ENCODE results near the gene PARN. TPM values are rescaled to one million over a fixed set of nuclear protein-coding genes. Genes with fewer than 3 reads are reported as not detected.
"Not testable (repeated sequence)": the region's sequence is repeated elsewhere in the genome, so short reads cannot be mapped to it uniquely, and the experiment has no call there.

Gene PARN
- polyA plus RNA-seq, 3 donors: 18.4 to 24.4 (median 19.1) TPM

DNA sequence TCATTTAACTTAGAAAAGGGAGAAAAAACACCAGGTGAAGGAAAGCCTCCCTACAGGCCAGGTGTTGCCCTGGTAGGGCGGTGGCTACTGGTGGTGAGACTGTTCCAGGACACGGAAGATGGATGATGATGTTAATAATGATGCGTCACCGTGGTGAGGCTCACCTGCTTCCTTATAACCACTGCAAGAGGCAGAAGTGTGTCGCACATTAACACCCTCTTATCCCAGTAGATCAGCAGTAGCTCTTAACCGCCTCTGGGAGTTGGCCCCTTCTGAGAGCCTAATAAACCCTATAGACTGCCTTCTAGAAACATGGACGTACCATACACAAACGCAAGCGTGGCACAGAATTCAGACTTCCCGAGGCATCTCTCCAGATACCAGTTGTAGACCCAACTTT lies 10.5 kb upstream of the PARN start:
- no peak overlapping the region for H3K4me3 ChIP-seq (replicated peaks in 1 of 3; ENCODE audit: low read depth in 2 of 3, low read length in 3 of 3)
- TF ChIP-seq, protein P1, sequence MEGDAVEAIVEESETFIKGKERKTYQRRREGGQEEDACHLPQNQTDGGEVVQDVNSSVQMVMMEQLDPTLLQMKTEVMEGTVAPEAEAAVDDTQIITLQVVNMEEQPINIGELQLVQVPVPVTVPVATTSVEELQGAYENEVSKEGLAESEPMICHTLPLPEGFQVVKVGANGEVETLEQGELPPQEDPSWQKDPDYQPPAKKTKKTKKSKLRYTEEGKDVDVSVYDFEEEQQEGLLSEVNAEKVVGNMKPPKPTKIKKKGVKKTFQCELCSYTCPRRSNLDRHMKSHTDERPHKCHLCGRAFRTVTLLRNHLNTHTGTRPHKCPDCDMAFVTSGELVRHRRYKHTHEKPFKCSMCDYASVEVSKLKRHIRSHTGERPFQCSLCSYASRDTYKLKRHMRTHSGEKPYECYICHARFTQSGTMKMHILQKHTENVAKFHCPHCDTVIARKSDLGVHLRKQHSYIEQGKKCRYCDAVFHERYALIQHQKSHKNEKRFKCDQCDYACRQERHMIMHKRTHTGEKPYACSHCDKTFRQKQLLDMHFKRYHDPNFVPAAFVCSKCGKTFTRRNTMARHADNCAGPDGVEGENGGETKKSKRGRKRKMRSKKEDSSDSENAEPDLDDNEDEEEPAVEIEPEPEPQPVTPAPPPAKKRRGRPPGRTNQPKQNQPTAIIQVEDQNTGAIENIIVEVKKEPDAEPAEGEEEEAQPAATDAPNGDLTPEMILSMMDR (IDR thresholded peaks at IDR 0.05): no peak
- Mint-ChIP-seq H3K4me1 (peaks cover 6% of the 10 kb centered on the region), H3K36me3 (peaks cover 27 to 69% of the 10 kb centered on the region in 2 donors), H3K9me3 (no peaks in the 10 kb centered on the region), H3K27ac (peak overlapping the region in 4 of 7 donors; percentile 32 to 79 (median 52)), H3K27me3 (ENCODE audit: low read depth in 3 of 3) (no peaks in the 10 kb centered on the region), H3K4me3 (no peak overlapping the region)
- H3K79me2 ChIP-seq (ENCODE audit: insufficient read depth, low read length): peaks cover 92% of the 10 kb centered on the region
- no peaks in the 10 kb centered on the region for H3K4me1 ChIP-seq (ENCODE audit: control insufficient read depth in 1 of 2, insufficient read depth in 2 of 2, low read length in 2 of 2)
- H3K9me3 ChIP-seq (replicated peaks in 1 of 2; ENCODE audit: control insufficient read depth in 1 of 2, insufficient read depth in 1 of 2, low read length in 2 of 2): no peaks in the 10 kb centered on the region
- no peak overlapping the region for H3K4me2 ChIP-seq (replicated peaks; ENCODE audit: extremely low read depth, low read length, poor library complexity, severe bottlenecking)
- no peaks in the 10 kb centered on the region for H3K27me3 ChIP-seq (ENCODE audit: control insufficient read depth in 2 of 2, insufficient read depth in 2 of 2, low read length in 2 of 2)
- H3K9ac ChIP-seq (ENCODE audit: insufficient read depth, low read length, poor library complexity, severe bottlenecking): no peak overlapping the region
- peaks cover 23 to 71% of the 10 kb centered on the region in 2 donors for H3K36me3 ChIP-seq (replicated peaks in 1 of 2; ENCODE audit: control insufficient read depth in 1 of 2, insufficient read depth in 2 of 2, low read length in 2 of 2)
- H3K27ac ChIP-seq (ENCODE audit: low read depth in 1 of 2, low read length in 2 of 2): peak overlapping the region in 1 of 2 donors; percentile 49
- no peak for DNase-seq
- peaks cover 98% of the 10 kb centered on the region for H4K20me1 ChIP-seq (ENCODE audit: insufficient read depth, low read length)
- no peak overlapping the region for H2AFZ ChIP-seq (ENCODE audit: insufficient read depth, low read depth, low read length, poor library complexity, severe bottlenecking)
- WGBS (ENCODE audit: insufficient coverage): 97% methylated on average over 5 of the region's 10 CpGs
- intact Hi-C loops (cut with micrococcal nuclease): no loop called here

DNA sequence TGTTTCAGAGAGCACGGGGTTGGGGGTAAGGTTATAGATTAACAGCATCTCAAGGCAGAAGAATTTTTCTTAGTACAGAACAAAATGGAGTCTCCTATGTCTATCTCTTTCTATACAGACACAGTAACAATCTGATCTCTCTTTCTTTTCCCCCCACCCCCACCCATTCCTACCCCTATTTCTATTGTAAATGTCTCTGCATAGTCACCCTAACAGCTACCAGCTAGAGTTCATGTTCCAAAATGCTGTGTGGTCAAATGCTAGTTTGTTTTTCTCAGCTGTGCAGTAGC lies 6.8 kb upstream of the PARN start:
- Mint-ChIP-seq H3K36me3 (peaks cover 15 to 48% of the 10 kb centered on the region in 2 donors), H3K4me1 (peaks cover 28% of the 10 kb centered on the region)
- not testable (repeated sequence) for H3K9me3 ChIP-seq (replicated peaks in 1 of 2; ENCODE audit: control insufficient read depth in 1 of 2, insufficient read depth in 1 of 2, low read length in 2 of 2); DNase-seq; H3K4me3 Mint-ChIP-seq; H2AFZ ChIP-seq (ENCODE audit: insufficient read depth, low read depth, low read length, poor library complexity, severe bottlenecking); H3K27me3 Mint-ChIP-seq (ENCODE audit: low read depth in 3 of 3); H3K27me3 ChIP-seq (ENCODE audit: control insufficient read depth in 2 of 2, insufficient read depth in 2 of 2, low read length in 2 of 2); H3K4me3 ChIP-seq (replicated peaks in 1 of 3; ENCODE audit: low read depth in 2 of 3, low read length in 3 of 3); H3K9me3 Mint-ChIP-seq; H3K27ac Mint-ChIP-seq; H3K9ac ChIP-seq (ENCODE audit: insufficient read depth, low read length, poor library complexity, severe bottlenecking); H3K4me2 ChIP-seq (replicated peaks; ENCODE audit: extremely low read depth, low read length, poor library complexity, severe bottlenecking)
- Histone ChIP-seq H3K4me1 (ENCODE audit: control insufficient read depth in 1 of 2, insufficient read depth in 2 of 2, low read length in 2 of 2) (peaks cover 18 to 24% of the 10 kb centered on the region in 2 donors), H4K20me1 (ENCODE audit: insufficient read depth, low read length) (peaks cover 78% of the 10 kb centered on the region), H3K79me2 (ENCODE audit: insufficient read depth, low read length) (peaks cover 94% of the 10 kb centered on the region), H3K27ac (ENCODE audit: low read depth in 1 of 2, low read length in 2 of 2) (peak overlapping the region in 1 of 2 donors; percentile 26), H3K36me3 (replicated peaks in 1 of 2; ENCODE audit: control insufficient read depth in 1 of 2, insufficient read depth in 2 of 2, low read length in 2 of 2) (peaks cover 8 to 42% of the 10 kb centered on the region in 2 donors)
- WGBS (ENCODE audit: insufficient coverage): no CpG with 5 or more reads among the region's 1 CpG
- intact Hi-C loops (cut with micrococcal nuclease): loop anchor here in 1 of 2 donors (10.0 kb wide), 2 partner anchors 1008 to 1248 kb away; partner anchors contain the start of genes CEP20 and MARF1

DNA sequence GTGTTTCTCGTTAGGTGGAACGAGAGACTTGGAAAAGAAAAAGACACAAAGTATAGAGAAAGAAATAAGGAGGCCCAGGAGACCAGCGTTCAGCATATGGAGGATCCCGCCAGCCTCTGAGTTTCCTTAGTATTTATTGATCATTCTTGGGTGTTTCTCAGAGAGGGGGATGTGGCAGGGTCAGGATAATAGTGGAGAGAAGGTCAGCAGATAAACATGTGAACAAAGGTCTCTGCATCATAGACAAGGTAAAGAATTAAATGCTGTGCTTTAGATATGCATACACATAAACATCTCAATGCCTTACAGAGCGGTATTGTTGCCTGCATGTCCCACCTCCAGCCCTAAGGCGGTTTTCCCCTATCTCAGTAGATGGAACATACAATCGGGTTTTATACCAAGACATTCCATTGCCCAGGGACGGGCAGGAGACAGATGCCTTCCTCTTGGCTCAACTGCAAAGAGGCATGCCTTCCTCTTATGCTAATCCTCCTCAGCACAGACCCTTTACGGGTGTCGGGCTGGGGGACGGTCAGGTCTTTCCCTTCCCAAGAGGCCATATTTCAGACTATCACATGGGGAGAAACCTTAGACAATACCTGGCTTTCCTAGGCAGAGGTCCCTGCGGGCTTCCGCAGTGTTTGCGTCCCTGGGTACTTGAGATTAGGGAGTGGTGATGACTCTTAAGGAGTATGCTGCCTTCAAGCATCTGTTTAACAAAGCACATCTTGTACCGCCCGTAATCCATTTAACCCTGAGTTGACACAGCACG lies 6.3 kb upstream of the PARN start:
- WGBS (ENCODE audit: insufficient coverage): 83% methylated on average over 4 of the region's 17 CpGs
- peaks cover 21 to 28% of the 10 kb centered on the region in 2 donors for H3K4me1 ChIP-seq (ENCODE audit: control insufficient read depth in 1 of 2, insufficient read depth in 2 of 2, low read length in 2 of 2)
- H3K36me3 Mint-ChIP-seq: peaks cover 15 to 47% of the 10 kb centered on the region in 2 donors
- H3K36me3 ChIP-seq (replicated peaks in 1 of 2; ENCODE audit: control insufficient read depth in 1 of 2, insufficient read depth in 2 of 2, low read length in 2 of 2): peaks cover 8 to 40% of the 10 kb centered on the region in 2 donors
- not testable (repeated sequence) for H2AFZ ChIP-seq (ENCODE audit: insufficient read depth, low read depth, low read length, poor library complexity, severe bottlenecking); DNase-seq; H3K4me2 ChIP-seq (replicated peaks; ENCODE audit: extremely low read depth, low read length, poor library complexity, severe bottlenecking); H3K4me3 Mint-ChIP-seq; H3K27me3 ChIP-seq (ENCODE audit: control insufficient read depth in 2 of 2, insufficient read depth in 2 of 2, low read length in 2 of 2); H3K4me3 ChIP-seq (replicated peaks in 1 of 3; ENCODE audit: low read depth in 2 of 3, low read length in 3 of 3); H3K9me3 ChIP-seq (replicated peaks in 1 of 2; ENCODE audit: control insufficient read depth in 1 of 2, insufficient read depth in 1 of 2, low read length in 2 of 2); H3K27ac ChIP-seq (ENCODE audit: low read depth in 1 of 2, low read length in 2 of 2); H3K9me3 Mint-ChIP-seq; H3K9ac ChIP-seq (ENCODE audit: insufficient read depth, low read length, poor library complexity, severe bottlenecking); H3K27me3 Mint-ChIP-seq (ENCODE audit: low read depth in 3 of 3)
- H3K79me2 ChIP-seq (ENCODE audit: insufficient read depth, low read length): peaks cover 93% of the 10 kb centered on the region
- intact Hi-C loops (cut with micrococcal nuclease): loop anchor here in 1 of 2 donors (10.0 kb wide), 2 partner anchors 1008 to 1248 kb away; partner anchors contain the start of genes CEP20 and MARF1
- H4K20me1 ChIP-seq (ENCODE audit: insufficient read depth, low read length): peaks cover 73% of the 10 kb centered on the region
- peaks cover 30% of the 10 kb centered on the region for H3K4me1 Mint-ChIP-seq
- peak overlapping the region in 2 of 7 donors; percentile 47 to 84 for H3K27ac Mint-ChIP-seq

All from CD14-positive monocyte (primary cell).